Measurements from ENCODE around the gene IBA57.

IBA57 gene

DNA sequence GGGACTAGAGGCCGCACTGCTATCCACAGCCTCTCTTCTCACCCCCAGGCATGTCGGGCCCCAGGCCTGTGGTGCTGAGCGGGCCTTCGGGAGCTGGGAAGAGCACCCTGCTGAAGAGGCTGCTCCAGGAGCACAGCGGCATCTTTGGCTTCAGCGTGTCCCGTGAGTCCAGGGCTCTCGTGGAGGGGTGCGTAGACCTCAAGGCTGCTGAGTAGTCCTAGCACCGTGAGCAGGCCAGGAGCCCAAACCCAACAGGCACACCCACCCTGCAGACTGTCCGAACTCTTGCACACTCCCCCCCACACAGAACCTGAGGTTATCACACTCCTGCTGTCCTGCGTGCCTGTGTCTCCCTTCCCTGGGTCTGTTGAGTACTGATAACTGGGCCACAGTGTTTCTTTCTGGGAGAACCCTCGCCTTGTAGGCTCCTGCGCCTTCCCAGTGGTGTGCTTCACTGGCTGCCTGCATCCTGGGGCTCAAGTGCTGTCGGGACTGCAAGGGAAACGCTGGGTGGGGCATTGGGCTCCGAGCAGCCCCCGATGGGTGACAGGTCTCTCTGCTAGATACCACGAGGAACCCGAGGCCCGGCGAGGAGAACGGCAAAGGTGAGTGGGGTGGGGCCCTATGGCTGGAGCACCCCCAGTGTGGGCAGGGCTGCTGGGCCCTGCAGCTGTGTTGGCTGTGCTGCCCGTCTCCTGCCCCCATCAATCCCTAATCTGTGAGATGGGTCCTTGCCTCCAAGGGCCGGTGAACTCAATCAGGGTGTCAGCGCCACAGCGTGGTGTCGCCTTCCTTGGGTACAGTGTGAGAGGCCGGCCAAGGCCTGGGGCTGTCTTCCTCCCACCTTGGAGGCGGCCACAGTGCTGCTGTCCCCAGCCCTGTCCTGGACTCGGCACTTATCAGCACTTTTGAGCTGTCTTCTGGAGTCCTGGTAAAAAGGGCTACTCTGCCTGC lies 19.9 kb upstream of the IBA57 start:
- no peak for DNase-seq

DNA sequence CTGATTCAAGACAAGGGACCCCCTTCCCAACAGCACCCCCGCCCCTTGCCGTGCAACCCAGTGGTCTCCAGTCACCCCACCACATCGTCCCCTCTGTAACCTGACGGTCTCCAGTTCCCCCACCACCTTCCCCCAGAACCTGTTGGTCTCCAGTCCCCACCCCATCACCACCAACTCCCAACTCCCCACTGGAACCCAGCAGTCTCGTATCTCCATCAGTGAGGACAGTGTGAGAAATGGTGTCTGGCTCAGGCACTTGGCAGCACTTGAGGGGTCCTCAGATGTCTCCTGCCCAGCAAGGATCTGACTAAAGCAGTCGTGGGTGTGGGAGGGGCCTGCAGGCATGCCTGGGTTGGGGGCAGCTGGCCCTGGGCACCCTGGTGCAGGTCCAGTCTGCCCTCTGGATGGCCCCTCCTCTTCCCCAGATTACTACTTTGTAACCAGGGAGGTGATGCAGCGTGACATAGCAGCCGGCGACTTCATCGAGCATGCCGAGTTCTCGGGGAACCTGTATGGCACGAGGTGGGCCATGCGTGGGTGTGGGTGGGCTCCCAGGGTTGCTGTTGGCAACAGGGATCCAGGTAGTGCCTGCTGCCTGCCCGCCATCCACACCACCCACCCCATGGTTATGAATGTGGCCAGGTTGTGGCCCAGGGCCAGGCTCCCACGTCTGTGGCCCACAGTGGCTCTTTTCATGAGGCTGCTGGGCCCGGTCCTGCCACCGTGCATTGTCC lies 19.0 kb upstream of the IBA57 start:
- DNase-seq, result no peak

DNA sequence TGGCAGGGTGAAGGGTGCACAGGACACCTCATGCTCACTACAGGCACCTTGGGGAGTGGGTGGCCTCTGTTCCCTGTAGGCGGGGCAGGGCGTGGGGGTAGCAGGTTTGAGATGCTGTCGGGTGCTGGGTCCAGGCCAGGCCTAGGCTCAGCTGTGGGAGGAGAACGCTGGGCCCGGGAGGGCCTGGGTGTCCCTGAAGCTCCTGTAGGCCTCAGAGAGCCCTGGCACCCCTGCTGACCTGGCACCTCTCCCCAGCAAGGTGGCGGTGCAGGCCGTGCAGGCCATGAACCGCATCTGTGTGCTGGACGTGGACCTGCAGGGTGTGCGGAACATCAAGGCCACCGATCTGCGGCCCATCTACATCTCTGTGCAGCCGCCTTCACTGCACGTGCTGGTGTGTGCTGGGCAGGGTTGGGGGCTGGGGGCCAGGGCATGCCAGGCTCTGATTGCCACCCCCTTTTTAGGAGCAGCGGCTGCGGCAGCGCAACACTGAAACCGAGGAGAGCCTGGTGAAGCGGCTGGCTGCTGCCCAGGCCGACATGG lies 18.4 kb upstream of the IBA57 start:
- no peak for DNase-seq

DNA sequence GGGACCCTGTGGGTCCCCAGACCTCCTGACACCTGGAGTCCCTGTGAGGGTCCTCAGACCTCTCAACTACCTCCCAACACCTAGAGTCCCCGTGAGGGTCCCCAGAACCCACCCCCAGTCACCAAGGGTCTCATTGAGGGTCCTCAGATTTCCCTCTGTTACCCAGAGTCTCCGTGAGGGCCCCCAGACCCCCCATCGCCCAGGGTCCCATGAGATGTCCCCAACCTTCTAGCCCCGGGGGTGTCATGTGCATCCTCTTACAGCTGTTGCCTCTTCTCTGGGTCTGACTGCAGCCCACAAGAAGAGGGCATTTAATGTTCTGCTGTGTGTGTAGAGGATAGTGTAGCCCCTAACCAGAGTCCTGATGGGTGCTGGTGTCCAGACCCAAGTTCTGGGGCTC lies 17.8 kb upstream of the IBA57 start:
- no peak for DNase-seq

DNA sequence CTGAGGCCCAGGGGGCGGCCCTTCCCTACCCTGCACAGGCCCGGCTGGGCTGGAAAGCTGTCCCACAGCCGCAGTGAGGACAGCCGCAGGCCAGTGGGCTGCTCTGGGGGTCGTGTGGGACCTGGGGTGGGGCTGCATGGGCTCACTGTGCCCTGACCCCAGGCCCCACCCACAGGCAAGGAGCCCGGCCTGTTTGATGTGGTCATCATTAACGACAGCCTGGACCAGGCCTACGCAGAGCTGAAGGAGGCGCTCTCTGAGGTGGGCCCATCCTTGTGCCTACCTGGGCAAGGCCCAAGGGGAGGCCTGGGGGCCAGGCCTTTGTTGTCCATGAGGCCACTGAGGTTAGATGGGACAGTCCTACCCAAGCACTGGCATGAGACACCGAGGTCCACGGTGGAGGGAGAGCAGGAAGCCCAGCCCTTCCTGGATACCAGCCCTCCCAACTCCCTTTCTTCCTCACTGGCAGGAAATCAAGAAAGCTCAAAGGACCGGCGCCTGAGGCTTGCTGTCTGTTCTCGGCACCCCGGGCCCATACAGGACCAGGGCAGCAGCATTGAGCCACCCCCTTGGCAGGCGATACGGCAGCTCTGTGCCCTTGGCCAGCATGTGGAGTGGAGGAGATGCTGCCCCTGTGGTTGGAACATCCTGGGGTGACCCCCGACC lies 17.3 kb upstream of the IBA57 start:
- DNase-seq, result no peak

DNA sequence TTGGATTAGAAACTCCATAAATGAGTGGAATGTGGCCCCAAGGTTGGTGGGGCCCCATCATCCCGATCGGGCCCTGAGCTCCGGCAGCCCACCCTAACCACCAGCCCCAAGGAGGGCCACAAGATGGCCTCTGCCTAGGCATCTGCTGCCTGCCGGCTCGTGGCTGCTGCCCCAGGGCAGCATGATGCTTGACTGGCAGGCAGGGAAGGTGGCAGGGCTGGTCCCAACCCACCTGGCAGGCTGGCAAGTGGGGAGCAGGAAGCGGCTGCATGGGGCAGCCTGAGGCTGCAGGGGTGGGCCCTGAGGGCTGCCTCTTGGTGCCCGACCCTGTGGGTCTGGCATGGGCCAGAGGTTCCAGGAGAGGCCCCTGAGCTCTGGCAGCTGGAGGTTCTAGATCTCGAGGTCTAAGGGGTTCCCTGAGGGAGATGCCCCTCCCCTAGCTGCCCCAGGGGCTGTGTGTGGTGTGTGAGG lies 16.6 kb upstream of the IBA57 start:
- no peak for DNase-seq

DNA sequence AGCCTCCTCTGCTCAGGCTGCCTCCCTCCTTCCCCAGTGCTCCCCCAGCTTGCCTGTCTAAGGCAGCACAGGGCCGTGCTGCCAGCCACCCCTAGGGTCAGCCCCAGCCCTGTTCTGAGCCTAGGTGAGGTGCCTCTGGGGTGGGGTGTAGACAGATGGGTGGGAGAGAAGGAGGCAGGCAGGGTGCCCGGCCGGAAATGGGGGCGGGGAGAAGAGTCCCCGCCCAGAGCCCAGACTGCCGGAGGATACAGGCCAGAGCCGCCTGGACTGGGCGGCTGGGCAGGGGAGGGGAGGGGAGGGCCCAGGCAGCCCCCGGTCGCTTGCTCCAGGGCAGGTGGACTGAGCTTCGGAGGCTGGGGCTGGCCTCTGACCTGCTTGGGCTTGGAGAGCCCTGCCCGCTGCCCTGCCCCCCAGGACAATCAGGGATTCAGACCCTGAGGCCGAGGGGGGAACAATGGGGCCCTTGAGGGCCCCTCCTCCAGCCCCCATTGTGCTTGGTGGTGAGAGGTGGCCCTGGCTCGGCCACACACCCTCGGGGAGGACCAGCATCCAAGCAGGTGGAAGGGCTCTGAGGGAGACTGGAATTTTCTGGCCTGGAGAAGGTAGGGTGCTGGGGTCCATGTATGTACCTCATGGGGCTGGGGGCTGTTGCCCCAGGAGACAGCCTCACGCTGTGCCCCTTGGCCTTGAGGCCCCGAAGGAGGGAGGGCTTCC lies 16.0 kb upstream of the IBA57 start, which contains the start of gene GJC2:
Gene GJC2, plus strand, starts transcription at position 525 of the 714 bp plus-strand sequence. CDS start 7,829 bp downstream, outside the sequence.
- no peak for DNase-seq

DNA sequence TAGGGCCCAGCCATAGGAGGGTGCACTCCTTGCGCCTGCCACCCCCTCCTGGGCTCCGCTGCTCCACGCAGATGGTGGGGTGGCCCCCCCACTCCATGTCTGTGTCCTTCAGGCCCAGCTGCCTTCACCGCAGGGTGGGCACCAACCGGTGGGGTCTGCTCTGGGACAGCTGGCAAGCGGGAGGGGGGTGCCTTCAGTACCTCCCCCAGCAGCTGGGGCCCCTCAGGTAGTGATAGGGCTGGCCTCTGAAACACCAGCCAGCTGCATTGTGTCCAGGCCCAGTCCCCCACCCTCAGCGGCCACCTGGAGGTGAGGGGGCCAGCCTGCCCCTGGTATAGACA lies 15.5 kb upstream of the IBA57 start:
- DNase-seq, result no peak

DNA sequence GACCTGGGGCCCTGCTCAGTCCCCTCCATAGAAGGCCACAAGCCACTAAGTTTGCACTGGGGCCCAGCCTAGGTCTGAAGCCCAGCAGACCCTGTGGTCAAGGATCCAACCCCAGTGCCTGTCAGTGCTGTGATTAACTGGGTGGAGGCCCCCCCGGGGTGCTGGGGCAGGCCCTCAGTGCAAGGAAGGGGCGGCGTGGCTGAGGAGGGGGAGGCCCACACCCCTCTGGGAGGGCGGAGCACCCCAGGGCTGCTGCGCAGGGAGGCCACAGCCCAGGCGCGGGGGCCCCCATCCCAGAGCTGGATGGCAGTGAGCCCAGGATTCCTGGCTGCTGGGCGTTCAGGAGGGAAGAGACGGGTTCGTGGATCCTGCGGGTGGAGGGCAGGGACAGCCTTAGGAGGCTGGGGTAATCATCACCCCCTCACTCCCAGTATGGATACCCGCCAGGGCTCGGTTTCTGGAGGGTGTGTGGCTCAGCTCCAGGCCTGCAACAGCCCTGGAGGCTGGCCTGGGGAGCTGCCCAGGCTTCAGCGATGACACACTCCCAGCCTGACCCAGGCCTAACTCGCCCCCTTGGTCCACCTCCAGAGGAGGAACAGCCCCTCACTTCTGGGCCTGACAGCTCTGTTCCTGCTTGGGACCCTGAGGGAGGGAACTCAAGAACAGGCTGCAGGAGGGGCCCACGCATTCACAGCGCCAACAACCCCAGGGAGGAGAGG lies 15.0 kb upstream of the IBA57 start:
- no peak for DNase-seq

DNA sequence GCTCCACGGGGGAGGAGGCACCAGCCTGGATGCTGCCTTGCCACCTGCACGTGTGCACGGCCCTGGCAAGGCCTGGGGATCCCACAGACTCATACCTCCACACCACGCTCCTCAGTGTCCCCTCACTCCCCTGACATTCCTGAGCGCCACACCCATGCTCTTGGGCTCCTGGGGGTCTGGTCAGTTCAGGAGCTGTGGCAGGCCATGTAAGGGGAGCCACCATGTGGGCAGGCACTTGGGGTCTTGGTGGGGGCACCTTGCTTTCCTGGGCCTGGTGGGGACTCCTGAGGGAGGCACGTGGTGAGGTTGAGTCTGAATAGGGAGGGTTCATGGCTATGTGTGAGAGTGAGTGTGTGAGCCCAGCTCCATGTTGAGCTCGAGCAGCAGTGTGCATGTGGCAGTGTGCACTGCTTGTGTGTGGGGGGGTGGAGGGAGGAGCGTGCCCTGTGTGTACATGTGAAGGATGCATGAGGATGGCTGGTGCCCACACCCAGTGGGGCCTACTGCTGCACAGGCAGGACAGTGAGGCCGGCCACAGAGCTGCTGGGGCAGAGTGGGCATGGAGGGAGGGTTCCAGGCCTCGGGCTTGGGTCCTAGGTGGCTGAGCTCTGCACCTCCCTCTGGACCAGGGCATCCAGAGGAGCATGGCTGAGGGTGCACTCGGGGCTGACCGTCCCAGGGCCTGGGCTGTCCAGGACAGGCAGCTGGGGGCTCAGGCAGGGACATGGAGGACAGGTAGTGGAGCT lies 14.3 kb upstream of the IBA57 start:
- no peak for DNase-seq

DNA sequence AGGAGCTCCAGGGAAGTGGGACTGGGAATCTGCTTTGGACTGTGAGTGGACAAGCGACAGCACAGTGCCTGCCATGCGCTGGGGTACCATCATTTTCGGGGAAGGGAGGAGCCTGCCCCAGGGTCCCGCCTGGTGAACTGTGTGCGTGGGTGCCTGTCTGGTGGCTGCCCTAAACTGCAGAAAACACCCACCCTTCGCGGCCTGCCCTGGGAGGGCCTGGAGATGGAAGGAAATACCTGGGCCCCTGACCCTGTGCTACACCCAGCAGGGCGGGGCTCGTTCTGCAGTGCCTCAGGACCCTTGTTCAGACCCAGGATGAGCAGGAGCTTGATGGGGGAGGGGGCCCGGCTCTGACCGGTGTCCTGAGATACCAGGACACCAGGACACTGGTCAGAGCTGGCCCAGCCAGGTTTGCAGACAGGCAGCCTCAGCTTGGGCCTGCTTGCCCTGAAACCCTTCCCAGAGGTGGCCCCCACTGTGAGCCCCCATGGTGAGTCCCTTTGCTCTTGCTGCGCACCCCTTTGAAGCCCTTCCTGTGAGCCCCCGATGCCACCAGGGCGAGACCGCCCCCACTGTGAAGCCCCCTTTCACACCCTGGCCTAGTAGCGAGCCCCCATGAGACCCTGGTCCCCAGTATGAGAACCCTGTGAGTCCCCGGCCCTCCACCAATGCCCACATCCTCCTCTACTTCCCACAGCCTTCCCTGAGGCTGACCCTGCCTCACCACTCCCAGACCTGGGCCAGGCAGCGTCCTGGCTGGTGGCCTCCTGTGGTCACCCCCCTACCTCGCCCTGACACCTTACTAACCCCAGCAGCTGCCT lies 13.3 kb upstream of the IBA57 start:
- DNase-seq, result no peak

DNA sequence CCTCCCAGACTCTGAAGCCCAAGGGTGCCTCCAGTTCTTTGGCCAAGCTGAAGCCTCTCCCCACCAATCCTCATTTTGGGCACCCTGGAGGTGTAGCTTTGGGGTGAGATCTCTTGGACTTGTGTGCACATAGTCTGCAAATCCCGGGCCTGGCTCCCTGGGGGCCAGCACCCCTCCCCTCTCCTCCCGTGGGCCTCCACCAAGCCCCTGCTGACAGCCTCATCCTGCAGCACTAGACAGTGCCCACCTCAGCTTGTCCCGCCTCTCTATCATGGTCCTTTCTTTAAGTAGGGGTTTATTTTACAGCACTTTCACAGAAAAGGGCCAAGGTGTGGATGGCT lies 12.7 kb upstream of the IBA57 start:
- DNase-seq, result no peak

DNA sequence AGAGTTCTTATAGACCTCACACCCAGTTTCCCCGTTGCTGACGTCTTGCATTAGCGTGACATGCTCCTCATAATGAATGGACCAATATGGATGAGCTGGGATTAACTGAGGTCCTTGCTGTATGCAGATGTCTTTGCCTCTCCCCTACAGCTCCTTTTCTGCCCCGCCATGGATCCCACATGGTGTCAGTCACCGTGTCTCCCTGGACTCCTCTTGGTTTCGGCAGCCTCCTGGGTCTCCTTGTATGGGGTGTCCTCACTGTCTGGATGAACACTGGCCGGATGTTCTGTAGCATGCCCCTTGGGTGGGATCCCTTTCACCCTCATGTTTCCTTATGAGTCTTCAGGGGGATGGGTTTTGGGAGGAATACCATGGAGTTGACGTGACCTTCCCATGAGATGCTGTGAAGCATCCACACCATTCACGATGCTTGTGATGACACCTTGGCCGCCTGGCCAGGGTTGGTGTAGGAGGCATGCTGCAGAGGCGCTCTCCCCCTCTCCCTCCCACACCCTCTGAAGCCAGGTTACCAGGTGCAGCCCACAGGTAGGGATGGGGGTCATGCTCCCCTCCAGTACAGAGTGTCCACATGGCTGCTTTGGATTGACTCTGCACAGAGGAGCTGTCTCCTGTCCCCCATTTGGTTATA lies 11.5 kb upstream of the IBA57 start:
- no peak for DNase-seq

DNA sequence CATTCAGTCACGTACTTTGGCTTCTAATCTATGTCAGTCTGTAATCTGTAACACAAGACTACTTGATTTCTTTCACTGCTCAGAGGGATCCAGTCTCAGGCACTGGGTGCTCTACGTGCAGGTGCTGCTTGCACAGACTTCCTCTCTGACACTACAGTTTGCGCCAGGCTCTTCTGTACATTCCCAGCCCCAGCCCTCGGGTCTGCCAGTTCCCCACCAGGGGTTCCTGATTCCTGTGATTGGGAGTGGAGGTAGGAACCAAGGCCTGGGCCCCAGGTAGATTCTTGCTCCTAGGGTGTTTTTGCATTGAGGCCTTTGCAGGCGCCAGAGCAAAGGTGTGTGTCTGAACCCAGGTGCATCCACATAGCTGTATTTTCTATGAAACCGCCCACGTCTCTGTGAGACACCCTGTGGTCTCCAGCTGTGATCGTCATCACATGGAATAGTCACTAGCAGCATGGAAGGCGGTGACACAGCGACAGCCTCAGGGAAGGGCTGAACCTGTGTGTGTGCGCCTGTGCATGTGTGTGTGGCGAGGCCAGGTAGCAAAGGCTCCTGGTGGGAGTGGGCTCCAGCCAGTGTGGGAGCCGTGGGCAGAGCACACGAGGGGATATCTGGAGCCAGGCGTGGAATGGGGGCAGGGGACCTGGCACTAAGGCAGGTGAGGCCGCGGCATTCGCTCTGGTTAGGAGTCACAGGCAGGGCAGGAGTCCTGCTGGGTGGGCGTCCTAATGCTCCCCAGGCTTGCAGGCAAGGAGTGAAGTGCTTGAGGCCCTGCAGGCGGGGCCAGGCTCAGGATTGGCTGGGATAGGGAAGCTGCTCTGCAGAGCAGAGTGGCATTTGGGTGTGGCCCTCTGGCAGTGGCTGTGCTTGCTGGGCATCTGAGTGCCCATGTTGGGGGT lies 10.7 kb upstream of the IBA57 start:
- no peak for DNase-seq

DNA sequence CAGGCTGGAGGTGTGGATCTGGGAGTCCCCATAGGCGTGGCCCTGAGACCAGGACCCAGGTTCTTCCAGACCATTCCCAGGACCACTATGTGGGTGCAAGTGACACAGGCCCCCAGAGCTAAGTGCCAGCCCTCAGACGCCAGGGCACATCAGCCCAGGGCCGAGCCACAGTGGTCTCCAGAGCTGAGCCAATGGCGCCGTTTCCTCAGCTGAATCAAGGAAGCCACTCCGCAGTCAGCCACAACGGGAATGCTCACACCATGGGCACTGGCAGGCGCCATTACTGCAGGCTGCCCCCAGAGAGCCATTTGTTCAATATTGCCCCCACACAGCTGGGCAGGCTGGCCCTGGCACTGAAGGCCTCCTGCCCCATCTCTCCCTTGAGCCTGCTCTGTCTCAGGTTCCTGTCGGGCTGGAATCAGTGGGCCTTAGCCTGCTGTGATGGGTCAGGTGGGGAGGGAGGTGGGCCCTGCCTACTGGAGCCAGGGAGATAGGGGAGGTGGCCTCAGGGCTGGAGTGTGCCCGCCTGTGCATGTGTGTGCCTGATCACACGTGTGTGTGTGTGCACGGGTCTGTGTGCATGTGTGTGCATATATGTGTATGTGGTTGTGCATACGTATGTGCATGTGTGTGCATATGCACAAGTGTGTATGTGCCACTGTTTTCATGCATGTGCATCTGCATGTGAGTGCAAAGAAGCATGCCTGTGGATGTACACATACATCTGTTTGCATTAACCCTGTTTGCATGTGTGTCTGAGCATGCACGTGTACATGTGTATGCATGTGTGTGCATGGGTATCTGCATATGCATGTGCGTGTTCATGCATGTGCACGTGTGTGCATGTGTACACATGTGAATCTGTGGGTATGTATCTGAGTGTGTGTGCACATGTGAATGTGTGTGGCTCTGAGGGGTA lies 9.7 kb upstream of the IBA57 start:
- no peak for DNase-seq

DNA sequence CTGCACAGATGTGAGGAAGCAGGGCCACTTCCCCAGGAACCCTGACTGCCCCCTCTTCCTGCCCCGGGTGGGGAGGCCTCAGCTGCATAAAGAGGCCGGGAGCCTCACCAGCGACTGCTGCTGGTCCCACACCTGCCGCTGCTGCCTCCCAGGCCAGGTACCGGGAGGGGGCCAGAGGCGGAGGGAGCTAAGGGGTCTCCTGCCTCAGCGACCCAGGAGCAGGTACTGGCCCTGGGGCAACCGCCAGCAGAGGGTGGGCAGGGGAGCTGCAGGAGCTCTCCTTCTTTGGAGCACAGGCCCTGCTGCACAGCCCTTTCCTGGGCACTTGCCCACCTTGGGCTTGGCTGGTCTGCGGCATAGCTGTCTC lies 9.1 kb upstream of the IBA57 start:
- DNase-seq, result peak in 1 of 2 donors; percentile 54

DNA sequence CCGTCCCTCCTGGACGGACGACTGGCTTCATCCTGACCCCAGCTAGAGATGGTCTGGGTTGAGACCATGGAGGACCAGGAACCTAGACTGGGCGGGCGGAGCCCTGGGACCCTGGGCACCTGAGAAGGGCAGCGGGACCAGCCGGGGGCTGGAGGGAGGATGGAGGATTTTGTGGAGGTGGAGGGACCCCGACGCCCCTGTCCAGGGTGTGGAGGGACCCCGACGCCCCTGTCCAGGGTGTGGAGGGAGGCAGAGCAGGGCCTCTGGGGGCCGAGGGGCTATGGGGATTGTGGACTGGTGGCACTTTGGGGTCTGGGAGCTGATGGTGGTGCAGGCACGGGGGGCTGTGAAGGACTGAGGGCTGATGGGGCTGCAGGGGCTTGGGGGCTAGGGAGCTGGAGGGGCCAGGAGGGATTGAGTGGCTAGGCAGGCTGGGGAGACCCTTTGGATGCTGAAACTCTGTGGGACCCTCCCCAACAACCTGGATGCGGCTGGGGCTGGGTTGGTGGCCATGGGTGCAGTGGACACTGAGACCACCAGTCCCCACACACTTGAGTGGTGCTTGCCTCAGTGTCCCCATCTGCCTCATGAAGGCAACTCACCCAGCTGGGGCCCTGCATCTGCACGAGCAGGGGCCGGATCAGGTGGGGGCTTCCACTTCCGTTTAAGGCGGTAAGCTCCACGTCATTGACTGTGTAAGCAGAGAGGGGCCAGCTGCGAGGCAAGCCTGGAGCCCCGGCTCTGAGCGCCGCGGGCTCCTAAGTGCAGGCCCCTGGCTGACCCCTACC lies 8.5 kb upstream of the IBA57 start:
- DNase-seq, result no peak

Measured in bone marrow (tissue), 2 donors.